ENCODE results near the gene DAPK2.

Gene DAPK2

DNA sequence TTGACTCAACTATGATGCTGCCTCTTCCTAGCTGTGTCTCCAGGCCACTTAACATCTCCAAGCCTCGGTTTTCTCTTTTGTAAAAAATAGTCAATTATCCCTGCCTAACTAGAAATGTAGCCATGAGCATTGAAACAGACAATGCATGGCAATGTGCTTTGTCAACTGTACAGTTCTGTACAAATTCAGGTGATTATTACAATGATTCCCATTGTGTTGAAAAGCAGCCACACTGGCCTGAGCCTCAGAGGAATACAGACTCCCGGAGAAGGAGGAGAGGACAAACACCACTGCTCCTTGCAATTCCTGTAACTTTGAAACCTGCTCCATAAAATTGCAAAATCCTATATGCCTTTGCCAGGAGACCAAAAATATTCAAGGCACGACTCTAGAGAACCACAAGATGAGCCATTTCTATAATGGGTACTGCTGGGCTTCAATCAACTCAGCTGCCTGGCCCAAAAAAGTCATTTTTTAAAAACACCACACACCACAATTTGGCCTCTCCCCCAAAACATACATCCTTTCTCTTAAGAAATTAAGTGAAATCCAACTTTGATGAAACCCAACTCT is 28.6 kb downstream of the DAPK2 start:
- Histone ChIP-seq H3K9ac (ENCODE audit: low read length) (no peak overlapping the region), H3K79me1 (ENCODE audit: low read length) (no peaks in the 10 kb centered on the region), H3K4me2 (ENCODE audit: low read length) (no peak overlapping the region), H3K4me1 (ENCODE audit: control insufficient read depth, low read depth, low read length) (no peaks in the 10 kb centered on the region), H2AK5ac (ENCODE audit: low read length) (no peak overlapping the region), H3K4me3 (ENCODE audit: low read length) (no peak overlapping the region), H3K27me3 (ENCODE audit: insufficient read depth, low read length, poor library complexity) (no peaks in the 10 kb centered on the region), H3K36me3 (ENCODE audit: control insufficient read depth, insufficient read depth, low read length) (no peaks in the 10 kb centered on the region), H3K79me2 (ENCODE audit: control insufficient read depth, insufficient read depth, low read length) (no peaks in the 10 kb centered on the region), H3K56ac (ENCODE audit: low read length) (no peak overlapping the region), H3K27ac (ENCODE audit: low read depth, low read length) (no peak overlapping the region), H3K23ac (ENCODE audit: low read length) (no peak overlapping the region), H4K5ac (ENCODE audit: low read length) (no peak overlapping the region), H3K4ac (ENCODE audit: low read depth, low read length) (no peak overlapping the region), H2BK5ac (ENCODE audit: low read length) (no peak overlapping the region), H3K18ac (ENCODE audit: low read length) (no peak overlapping the region), H2BK120ac (ENCODE audit: low read depth, low read length) (no peak overlapping the region), H4K8ac (ENCODE audit: low read depth, low read length) (no peak overlapping the region), H2BK15ac (replicated peaks; ENCODE audit: low read depth) (no peak overlapping the region)
- no CpG with 5 or more reads among the region's 3 CpGs for WGBS (ENCODE audit: extremely low coverage, insufficient coverage, low lambda C conversion rate)
- no peak for DNase-seq

DNA sequence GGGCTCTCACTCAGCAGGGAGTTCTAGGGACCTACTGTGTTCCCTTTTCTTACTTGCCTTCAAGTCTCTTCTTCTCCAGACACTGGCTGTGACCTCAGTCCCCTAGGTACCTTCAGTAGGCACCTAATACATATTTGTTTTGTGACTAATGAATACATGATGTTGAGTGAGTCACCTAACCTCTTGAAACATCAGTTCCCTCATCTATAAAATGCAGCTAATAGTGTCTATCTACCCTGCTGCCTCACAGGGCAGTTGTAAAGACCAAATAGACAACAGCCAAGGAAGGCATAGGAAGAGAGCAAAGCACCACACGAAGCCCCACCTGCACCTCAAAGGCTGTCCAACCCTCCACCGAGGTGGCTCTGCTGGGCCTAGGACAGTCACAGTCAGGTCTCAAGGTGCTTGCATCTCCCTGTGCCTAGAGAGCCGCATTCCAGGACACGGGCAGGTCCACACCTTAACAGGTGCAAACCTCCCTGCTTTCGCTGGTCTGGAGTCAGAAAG is 29.1 kb downstream of the DAPK2 start:
- no peak overlapping the region for H3K27ac ChIP-seq (ENCODE audit: low read depth, low read length)
- H3K36me3 ChIP-seq (ENCODE audit: control insufficient read depth, insufficient read depth, low read length): no peaks in the 10 kb centered on the region
- no peaks in the 10 kb centered on the region for H3K27me3 ChIP-seq (ENCODE audit: insufficient read depth, low read length, poor library complexity)
- no peak overlapping the region for H4K5ac ChIP-seq (ENCODE audit: low read length)
- no peak overlapping the region for H3K4me3 ChIP-seq (ENCODE audit: low read length)
- no peak overlapping the region for H2BK5ac ChIP-seq (ENCODE audit: low read length)
- no peaks in the 10 kb centered on the region for H3K79me1 ChIP-seq (ENCODE audit: low read length)
- H2AK5ac ChIP-seq (ENCODE audit: low read length): no peak overlapping the region
- H3K79me2 ChIP-seq (ENCODE audit: control insufficient read depth, insufficient read depth, low read length): no peaks in the 10 kb centered on the region
- H3K23ac ChIP-seq (ENCODE audit: low read length): no peak overlapping the region
- no peak overlapping the region for H2BK120ac ChIP-seq (ENCODE audit: low read depth, low read length)
- no peak overlapping the region for H3K4ac ChIP-seq (ENCODE audit: low read depth, low read length)
- WGBS (ENCODE audit: extremely low coverage, insufficient coverage, low lambda C conversion rate): no CpG with 5 or more reads among the region's 5 CpGs
- H3K4me1 ChIP-seq (ENCODE audit: control insufficient read depth, low read depth, low read length): no peaks in the 10 kb centered on the region
- H3K18ac ChIP-seq (ENCODE audit: low read length): no peak overlapping the region
- H3K56ac ChIP-seq (ENCODE audit: low read length): no peak overlapping the region
- H4K8ac ChIP-seq (ENCODE audit: low read depth, low read length): no peak overlapping the region
- H2BK15ac ChIP-seq (replicated peaks; ENCODE audit: low read depth): no peak overlapping the region
- no peak overlapping the region for H3K9ac ChIP-seq (ENCODE audit: low read length)
- no peak for DNase-seq
- H3K4me2 ChIP-seq (ENCODE audit: low read length): no peak overlapping the region

DNA sequence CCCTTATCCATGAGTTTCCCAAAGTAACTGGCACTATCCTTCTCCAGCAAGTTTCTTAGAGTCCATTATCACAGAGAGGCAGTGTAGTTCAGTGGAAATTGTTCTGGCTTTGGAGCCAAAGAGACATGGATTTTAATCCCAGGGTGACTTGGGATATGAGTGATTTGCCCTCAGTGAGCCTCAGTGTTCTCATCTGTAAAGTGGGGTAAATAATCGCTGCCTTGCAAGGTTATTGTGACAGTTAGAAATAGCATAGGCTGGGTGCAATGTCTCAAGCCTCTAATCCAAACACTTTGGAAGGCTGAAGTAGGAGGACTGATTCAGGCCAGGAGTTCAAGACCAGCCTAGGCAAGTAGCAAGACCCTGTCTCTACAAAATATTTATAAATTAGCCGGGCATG is 30.0 kb downstream of the DAPK2 start:
- no peak overlapping the region for H2AK5ac ChIP-seq (ENCODE audit: low read length)
- whole genome bisulfite sequencing (ENCODE audit: extremely low coverage, insufficient coverage, low lambda C conversion rate): no CpG with 5 or more reads among the region's 2 CpGs
- H3K27ac ChIP-seq (ENCODE audit: low read depth, low read length): no peak overlapping the region
- no peaks in the 10 kb centered on the region for H3K79me2 ChIP-seq (ENCODE audit: control insufficient read depth, insufficient read depth, low read length)
- H3K79me1 ChIP-seq (ENCODE audit: low read length): no peaks in the 10 kb centered on the region
- H3K9ac ChIP-seq (ENCODE audit: low read length): no peak overlapping the region
- no peaks in the 10 kb centered on the region for H3K27me3 ChIP-seq (ENCODE audit: insufficient read depth, low read length, poor library complexity)
- no peak overlapping the region for H3K4me3 ChIP-seq (ENCODE audit: low read length)
- no peak overlapping the region for H3K56ac ChIP-seq (ENCODE audit: low read length)
- H3K23ac ChIP-seq (ENCODE audit: low read length): no peak overlapping the region
- H3K4me2 ChIP-seq (ENCODE audit: low read length): no peak overlapping the region
- no peak overlapping the region for H2BK5ac ChIP-seq (ENCODE audit: low read length)
- no peak overlapping the region for H3K4ac ChIP-seq (ENCODE audit: low read depth, low read length)
- H4K8ac ChIP-seq (ENCODE audit: low read depth, low read length): no peak overlapping the region
- H4K5ac ChIP-seq (ENCODE audit: low read length): no peak overlapping the region
- H3K36me3 ChIP-seq (ENCODE audit: control insufficient read depth, insufficient read depth, low read length): no peaks in the 10 kb centered on the region
- DNase-seq: no peak
- H2BK15ac ChIP-seq (replicated peaks; ENCODE audit: low read depth): no peak overlapping the region
- no peak overlapping the region for H3K18ac ChIP-seq (ENCODE audit: low read length)
- H3K4me1 ChIP-seq (ENCODE audit: control insufficient read depth, low read depth, low read length): no peaks in the 10 kb centered on the region
- H2BK120ac ChIP-seq (ENCODE audit: low read depth, low read length): no peak overlapping the region

DNA sequence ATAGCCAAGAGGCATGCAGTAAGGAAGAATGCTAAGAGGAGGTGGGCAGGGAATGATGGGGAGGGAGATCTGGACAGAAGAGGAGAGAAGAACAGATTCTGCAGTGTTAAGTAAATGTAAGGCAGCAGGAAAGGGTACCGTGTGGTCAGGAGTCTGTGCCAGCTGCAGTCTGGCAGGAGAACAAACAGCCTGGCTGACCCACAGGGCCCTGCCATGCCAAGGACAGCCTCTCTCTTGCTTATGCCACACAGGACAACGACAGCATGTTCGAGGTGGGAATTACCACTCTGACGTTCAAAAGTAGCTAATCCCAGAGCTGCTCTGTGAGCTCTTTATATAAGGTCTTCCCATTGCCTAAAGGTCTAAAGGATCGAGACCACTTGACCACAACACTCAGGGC is 31.3 kb downstream of the DAPK2 start:
- no peak overlapping the region for H3K9ac ChIP-seq (ENCODE audit: low read length)
- H4K5ac ChIP-seq (ENCODE audit: low read length): no peak overlapping the region
- no CpG with 5 or more reads among the region's 5 CpGs for WGBS (ENCODE audit: extremely low coverage, insufficient coverage, low lambda C conversion rate)
- no peak overlapping the region for H3K23ac ChIP-seq (ENCODE audit: low read length)
- H3K4me3 ChIP-seq (ENCODE audit: low read length): no peak overlapping the region
- no peak overlapping the region for H2BK120ac ChIP-seq (ENCODE audit: low read depth, low read length)
- H3K79me2 ChIP-seq (ENCODE audit: control insufficient read depth, insufficient read depth, low read length): no peaks in the 10 kb centered on the region
- no peaks in the 10 kb centered on the region for H3K36me3 ChIP-seq (ENCODE audit: control insufficient read depth, insufficient read depth, low read length)
- no peak overlapping the region for H3K56ac ChIP-seq (ENCODE audit: low read length)
- H3K4me2 ChIP-seq (ENCODE audit: low read length): no peak overlapping the region
- no peak overlapping the region for H2BK15ac ChIP-seq (replicated peaks; ENCODE audit: low read depth)
- H2BK5ac ChIP-seq (ENCODE audit: low read length): no peak overlapping the region
- no peaks in the 10 kb centered on the region for H3K79me1 ChIP-seq (ENCODE audit: low read length)
- H3K4ac ChIP-seq (ENCODE audit: low read depth, low read length): no peak overlapping the region
- no peak overlapping the region for H3K18ac ChIP-seq (ENCODE audit: low read length)
- no peaks in the 10 kb centered on the region for H3K4me1 ChIP-seq (ENCODE audit: control insufficient read depth, low read depth, low read length)
- H2AK5ac ChIP-seq (ENCODE audit: low read length): no peak overlapping the region
- DNase-seq: no peak
- H3K27ac ChIP-seq (ENCODE audit: low read depth, low read length): no peak overlapping the region
- H3K27me3 ChIP-seq (ENCODE audit: insufficient read depth, low read length, poor library complexity): no peaks in the 10 kb centered on the region
- H4K8ac ChIP-seq (ENCODE audit: low read depth, low read length): no peak overlapping the region

DNA sequence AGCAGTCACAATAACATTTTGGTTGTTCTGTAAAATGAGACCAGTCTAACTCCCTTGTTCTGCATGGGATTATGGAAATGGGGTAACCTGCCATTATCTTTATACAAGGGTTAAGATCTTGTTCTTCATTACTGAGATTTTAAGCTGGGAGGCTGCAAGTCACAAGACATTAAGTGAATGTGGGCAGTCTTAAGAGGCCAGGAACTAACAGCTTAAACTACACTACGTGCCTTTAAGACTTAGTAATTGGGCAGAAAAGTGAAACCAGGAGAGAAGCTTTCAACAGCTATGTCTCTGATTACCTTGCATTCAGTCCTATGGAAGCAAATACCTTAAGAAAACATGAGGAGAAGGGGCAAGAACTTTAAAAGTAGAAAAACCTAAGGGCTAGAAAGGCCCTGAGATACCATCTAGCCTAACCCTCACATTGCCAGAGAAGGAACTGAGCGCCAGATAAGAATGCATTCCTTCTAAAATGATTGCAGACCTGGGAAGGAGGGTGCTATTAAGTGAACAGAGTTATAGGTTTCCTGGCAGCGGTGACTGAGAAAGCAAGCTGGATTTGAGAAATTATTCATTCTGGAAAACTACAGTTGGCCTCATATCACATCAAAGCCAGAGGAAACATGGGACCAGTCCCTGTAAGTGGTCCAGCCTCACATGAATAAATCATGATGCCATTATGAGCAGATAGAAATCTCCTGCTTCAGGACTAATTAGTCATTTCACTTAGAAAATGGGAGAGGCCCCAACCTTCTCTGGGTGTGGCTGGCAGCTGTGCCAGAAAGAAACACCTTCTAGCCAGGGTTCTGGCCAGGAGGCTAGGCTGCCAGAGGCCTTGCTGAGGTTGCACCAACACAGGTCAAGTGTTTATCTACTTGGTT is 32.9 kb downstream of the DAPK2 start:
- Histone ChIP-seq H3K4me2 (ENCODE audit: low read length) (no peak overlapping the region), H4K5ac (ENCODE audit: low read length) (no peak overlapping the region), H2BK120ac (ENCODE audit: low read depth, low read length) (no peak overlapping the region), H2BK15ac (replicated peaks; ENCODE audit: low read depth) (no peak overlapping the region), H2BK5ac (ENCODE audit: low read length) (no peak overlapping the region), H3K27ac (ENCODE audit: low read depth, low read length) (no peak overlapping the region), H3K23ac (ENCODE audit: low read length) (no peak overlapping the region), H3K18ac (ENCODE audit: low read length) (no peak overlapping the region), H3K79me1 (ENCODE audit: low read length) (no peaks in the 10 kb centered on the region), H3K4ac (ENCODE audit: low read depth, low read length) (no peak overlapping the region), H4K8ac (ENCODE audit: low read depth, low read length) (no peak overlapping the region), H3K4me1 (ENCODE audit: control insufficient read depth, low read depth, low read length) (no peaks in the 10 kb centered on the region), H3K27me3 (ENCODE audit: insufficient read depth, low read length, poor library complexity) (no peaks in the 10 kb centered on the region), H3K36me3 (ENCODE audit: control insufficient read depth, insufficient read depth, low read length) (no peaks in the 10 kb centered on the region), H3K56ac (ENCODE audit: low read length) (no peak overlapping the region), H2AK5ac (ENCODE audit: low read length) (no peak overlapping the region), H3K9ac (ENCODE audit: low read length) (no peak overlapping the region), H3K79me2 (ENCODE audit: control insufficient read depth, insufficient read depth, low read length) (no peaks in the 10 kb centered on the region), H3K4me3 (ENCODE audit: low read length) (no peak overlapping the region)
- WGBS (ENCODE audit: extremely low coverage, insufficient coverage, low lambda C conversion rate): no CpG with 5 or more reads among the region's 3 CpGs
- DNase-seq: no peak
